ENCODE measurements around the gene ANXA4.
A peak's percentile ranks its signal among the peaks of the same experiment; 100 is the strongest.
"Not testable (repeated sequence)": the region's sequence is repeated elsewhere in the genome, so short reads cannot be mapped to it uniquely, and the experiment has no call there.

Gene ANXA4

GRCh38 chr2:69798909-69799526 lies 57.1 kb downstream of the ANXA4 start:
- in situ Hi-C loops (cut with HindIII; ENCODE audit: low sequenced_read_pairs) = no loop called here
- H3K4me3 ChIP-seq (ENCODE audit: low read depth, low read length) = peak overlapping the region; percentile 29
- peak; percentile 9 for DNase-seq (ENCODE audit: low read depth)
- TF ChIP-seq CTCF (IDR thresholded peaks at IDR 0.05; ENCODE audit: low read depth, low read length, missing control alignments) = no peak

DNA sequence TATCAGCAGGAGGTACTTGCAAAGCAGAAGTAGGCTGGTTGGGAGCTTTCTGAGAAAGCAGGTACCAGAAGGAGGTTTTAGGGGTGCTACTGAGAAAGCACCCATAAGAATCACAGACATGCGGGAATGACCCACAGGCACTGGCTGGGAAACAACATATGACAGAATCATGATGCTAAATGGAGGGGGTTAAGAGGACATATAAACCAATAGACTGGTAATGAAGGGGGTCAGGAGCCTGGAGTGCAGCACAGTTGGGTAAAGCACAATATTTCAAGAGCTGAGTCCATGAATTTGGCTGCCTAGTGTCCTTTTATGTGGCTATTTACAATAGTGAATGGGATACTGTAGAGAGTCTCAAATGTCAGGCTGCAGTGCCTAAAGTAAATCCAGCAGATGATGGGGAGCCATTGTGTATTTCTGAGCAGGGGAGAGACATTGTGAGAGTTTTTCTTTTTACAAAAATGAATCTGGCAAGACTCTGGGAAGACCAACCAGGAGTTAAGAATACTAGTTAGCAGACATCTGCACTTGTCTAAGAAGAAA lies 59.9 kb downstream of the ANXA4 start:
- H3K4me3 ChIP-seq (ENCODE audit: low read depth, low read length) = no peak overlapping the region
- DNase-seq (ENCODE audit: low read depth) = no peak
- TF ChIP-seq CTCF (IDR thresholded peaks at IDR 0.05; ENCODE audit: low read depth, low read length, missing control alignments) = no peak
- in situ Hi-C loops (cut with HindIII; ENCODE audit: low sequenced_read_pairs) = loop anchor here (25.0 kb wide), 1 partner anchor 265 kb away; no protein-coding TSS in a partner anchor

DNA sequence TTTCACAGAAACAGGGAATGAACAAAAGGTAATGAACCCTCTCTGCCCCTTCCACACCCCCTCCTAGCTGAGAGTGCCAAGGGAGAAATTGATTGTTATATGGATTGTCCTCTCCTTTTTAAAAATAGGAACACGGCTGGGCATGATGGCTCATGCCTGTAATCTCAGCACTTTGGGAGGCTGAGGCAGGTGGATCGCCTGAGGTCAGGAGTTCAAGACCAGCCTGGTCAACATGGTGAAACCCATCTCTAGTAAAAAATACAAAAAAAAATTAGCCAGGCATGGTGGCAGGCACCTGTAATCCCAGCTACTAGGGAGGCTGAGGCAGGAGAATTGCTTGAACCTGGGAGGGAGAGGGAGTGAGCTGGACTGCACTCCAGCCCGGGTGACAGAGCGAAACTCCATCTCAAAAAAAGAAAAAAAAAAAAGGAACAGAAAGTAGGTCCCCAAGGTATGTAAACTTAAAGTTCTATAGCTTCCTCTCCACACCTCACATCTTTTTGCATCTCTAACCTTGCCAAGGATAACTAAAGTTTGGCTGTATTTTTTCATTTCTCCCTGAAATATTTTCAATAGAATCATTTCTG lies 60.9 kb downstream of the ANXA4 start:
- not testable (repeated sequence) for H3K4me3 ChIP-seq (ENCODE audit: low read depth, low read length); DNase-seq (ENCODE audit: low read depth)
- in situ Hi-C loops (cut with HindIII; ENCODE audit: low sequenced_read_pairs) = loop anchor here (25.0 kb wide), 1 partner anchor 266 kb away; no protein-coding TSS in a partner anchor

- in situ Hi-C loops (cut with HindIII; ENCODE audit: low sequenced_read_pairs) = loop anchor here (25.0 kb wide), 1 partner anchor 267 kb away; no protein-coding TSS in a partner anchor
- DNase-seq (ENCODE audit: low read depth) = no peak
- H3K4me3 ChIP-seq (ENCODE audit: low read depth, low read length) = no peak overlapping the region
- no peak for TF ChIP-seq CTCF (IDR thresholded peaks at IDR 0.05; ENCODE audit: low read depth, low read length, missing control alignments)
These were observed 62.5 kb downstream of the ANXA4 start for GRCh38 chr2:69804416-69804815.

- no peak for TF ChIP-seq CTCF (IDR thresholded peaks at IDR 0.05; ENCODE audit: low read depth, low read length, missing control alignments)
- H3K4me3 ChIP-seq (ENCODE audit: low read depth, low read length) = no peak overlapping the region
- in situ Hi-C loops (cut with HindIII; ENCODE audit: low sequenced_read_pairs) = loop anchor here (25.0 kb wide), 1 partner anchor 269 kb away; no protein-coding TSS in a partner anchor
- DNase-seq (ENCODE audit: low read depth) = no peak
These were observed 64.0 kb downstream of the ANXA4 start for GRCh38 chr2:69805887-69806286.

DNA sequence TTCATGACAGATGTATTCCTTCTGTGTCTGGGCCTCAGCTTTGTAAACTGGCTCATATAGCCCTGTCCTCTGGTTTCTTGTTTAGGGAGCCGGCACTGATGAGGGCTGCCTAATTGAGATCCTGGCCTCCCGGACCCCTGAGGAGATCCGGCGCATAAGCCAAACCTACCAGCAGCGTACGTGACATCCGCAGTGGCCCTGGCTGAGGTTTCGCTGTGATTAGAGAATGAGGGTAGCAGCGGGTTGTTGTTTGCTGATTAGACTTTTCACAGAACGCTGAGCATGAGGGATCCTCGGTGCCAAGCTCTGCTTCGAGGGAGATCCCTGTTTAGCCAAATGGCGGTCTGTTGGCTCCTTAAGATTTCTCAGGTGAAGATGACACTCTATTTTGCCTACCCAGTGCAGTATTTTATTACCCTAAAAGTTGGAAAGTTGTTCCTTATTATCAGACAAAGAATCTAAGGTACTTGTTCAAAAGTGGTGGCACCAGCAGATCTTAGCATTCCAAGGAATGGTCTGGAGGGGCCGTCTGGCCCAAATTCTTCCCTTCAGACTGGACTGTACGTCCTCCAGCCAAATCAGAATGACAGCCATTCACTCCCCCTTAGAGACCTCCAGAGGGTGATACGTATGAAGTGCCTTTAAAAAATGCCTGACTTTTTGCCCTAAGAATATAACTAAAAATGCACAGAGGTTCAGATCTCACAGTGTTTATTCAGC lies 66.0 kb downstream of the ANXA4 start:
- in situ Hi-C loops (cut with HindIII; ENCODE audit: low sequenced_read_pairs) = loop anchor here (25.0 kb wide), 1 partner anchor 271 kb away; no protein-coding TSS in a partner anchor
- no peak for TF ChIP-seq CTCF (IDR thresholded peaks at IDR 0.05; ENCODE audit: low read depth, low read length, missing control alignments)
- no peak overlapping the region for H3K4me3 ChIP-seq (ENCODE audit: low read depth, low read length)
- no peak for DNase-seq (ENCODE audit: low read depth)
